ENCODE data around the gene INPP4B.

DNA sequence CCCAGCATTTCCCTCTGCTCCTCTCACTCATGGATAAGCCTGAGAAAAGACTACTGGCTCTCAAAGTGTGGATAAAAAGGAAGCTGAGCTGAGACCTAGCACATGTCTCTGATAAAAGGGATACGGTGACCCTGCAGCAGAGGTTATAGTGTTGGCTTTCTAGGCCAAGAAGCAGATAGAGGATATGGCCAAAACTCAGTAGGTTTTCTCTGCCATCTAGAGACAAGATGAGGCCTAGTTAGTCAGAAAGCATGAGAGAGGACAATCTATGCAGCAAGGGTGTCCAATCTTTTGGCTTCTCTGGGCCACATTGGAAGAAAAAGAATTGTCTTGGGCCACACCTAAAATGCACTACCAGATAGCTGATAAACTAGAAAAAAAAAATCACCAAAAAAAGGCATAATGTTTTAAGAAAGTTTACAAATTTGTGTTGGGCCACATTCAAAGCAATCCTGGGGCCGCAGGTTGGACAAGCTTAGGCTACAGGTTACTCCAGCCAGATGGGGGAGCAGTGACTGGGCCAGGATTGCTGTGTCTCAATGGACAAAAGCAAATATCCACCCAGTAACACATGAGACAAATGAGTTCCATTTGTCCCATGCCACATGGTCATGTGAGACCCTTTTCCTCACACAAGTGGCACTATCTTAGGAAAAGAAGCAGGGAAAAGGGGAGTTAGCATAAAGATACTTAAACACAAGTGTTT, 411.4 kb downstream of the INPP4B start:
- TF ChIP-seq, protein P1, sequence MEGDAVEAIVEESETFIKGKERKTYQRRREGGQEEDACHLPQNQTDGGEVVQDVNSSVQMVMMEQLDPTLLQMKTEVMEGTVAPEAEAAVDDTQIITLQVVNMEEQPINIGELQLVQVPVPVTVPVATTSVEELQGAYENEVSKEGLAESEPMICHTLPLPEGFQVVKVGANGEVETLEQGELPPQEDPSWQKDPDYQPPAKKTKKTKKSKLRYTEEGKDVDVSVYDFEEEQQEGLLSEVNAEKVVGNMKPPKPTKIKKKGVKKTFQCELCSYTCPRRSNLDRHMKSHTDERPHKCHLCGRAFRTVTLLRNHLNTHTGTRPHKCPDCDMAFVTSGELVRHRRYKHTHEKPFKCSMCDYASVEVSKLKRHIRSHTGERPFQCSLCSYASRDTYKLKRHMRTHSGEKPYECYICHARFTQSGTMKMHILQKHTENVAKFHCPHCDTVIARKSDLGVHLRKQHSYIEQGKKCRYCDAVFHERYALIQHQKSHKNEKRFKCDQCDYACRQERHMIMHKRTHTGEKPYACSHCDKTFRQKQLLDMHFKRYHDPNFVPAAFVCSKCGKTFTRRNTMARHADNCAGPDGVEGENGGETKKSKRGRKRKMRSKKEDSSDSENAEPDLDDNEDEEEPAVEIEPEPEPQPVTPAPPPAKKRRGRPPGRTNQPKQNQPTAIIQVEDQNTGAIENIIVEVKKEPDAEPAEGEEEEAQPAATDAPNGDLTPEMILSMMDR (IDR thresholded peaks at IDR 0.05) = no peak
- no peak for TF ChIP-seq EP300 (IDR thresholded peaks at IDR 0.05)

Data from ovary (tissue), 3 donors.